ENCODE data around the gene PALMD.

Gene PALMD

DNA sequence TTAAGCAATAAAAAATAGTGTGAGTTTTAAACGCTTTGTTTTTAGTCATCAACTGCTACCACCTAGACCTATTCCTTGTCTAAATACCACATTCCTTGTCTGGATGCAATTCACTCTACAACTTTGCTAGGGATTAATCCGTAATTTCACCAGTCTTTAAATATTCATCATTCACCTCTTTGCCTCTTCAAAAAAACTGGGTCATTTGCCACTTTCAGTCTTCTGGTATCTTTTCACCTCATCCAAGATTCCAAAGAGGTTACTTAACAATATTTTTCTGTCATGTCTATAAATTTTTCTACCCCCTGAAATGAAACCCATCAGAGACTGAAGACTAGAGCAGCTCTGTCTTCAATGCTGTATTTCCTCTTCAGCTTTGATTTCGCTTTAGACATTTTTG lies 9.5 kb downstream of the PALMD start:
- Mint-ChIP-seq H3K9me3 (no peaks in the 10 kb centered on the region), H3K4me1 (no peaks in the 10 kb centered on the region), H3K4me3 (no peak overlapping the region), H3K36me3 (ENCODE audit: insufficient read depth) (no peaks in the 10 kb centered on the region), H3K27me3 (peaks cover 21% of the 10 kb centered on the region), H3K27ac (ENCODE audit: low read depth) (no peak overlapping the region)
- no peak for DNase-seq (ENCODE audit: low spot score in 2 of 2)
- ATAC-seq (replicated peaks; ENCODE audit: extremely low read depth, poor library complexity, severe bottlenecking) = no peak

- Mint-ChIP-seq H3K4me1 (no peaks in the 10 kb centered on the region), H3K36me3 (ENCODE audit: insufficient read depth) (no peaks in the 10 kb centered on the region), H3K9me3 (no peaks in the 10 kb centered on the region), H3K27me3 (peaks cover 18% of the 10 kb centered on the region), H3K4me3 (no peak overlapping the region), H3K27ac (ENCODE audit: low read depth) (no peak overlapping the region)
- DNase-seq (ENCODE audit: low spot score in 2 of 2) = no peak
- no peak for ATAC-seq (replicated peaks; ENCODE audit: extremely low read depth, poor library complexity, severe bottlenecking)
Observed at GRCh38 chr1:99656701-99657100, 10.8 kb downstream of the PALMD start.

DNA sequence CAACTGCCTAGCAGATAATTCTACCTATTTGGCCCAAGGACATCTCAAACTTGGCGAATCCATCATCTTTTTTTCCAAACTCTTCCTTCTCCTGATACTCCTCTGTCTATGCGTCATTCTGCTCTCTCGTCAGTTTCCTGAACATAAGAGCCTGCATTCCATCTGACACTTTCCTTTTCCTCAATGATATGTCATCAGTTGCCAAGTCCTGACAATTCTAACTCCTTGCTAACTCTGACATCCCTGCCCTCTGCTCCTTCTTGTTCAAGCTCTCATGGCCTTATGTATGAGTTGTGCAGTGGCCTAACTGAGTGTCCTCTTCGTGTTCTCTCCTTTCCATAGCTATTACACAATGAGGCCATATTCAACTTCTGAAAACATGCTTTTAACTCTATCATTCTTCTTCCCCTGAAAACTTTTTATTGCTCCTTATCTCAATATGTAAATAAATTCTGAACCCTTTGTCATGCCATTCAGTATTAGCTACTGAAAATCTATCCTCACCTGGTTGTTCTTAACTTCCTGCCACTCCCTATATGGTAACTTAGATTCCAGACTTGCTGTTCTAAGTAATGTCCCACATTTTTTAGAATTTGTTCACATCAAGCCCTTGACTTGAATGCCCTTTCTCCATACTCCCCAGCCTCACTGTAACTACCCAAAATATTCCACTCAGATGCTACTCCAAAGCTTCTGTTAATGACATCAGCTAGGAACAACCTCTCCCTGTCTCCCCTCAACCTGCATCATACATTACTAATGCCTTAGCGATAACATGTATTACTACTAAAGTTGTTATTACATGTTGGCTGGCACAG lies 11.5 kb downstream of the PALMD start:
- DNase-seq (ENCODE audit: low spot score in 2 of 2) = no peak

GRCh38 chr1:99658031-99658290 lies 12.0 kb downstream of the PALMD start:
- ATAC-seq (replicated peaks; ENCODE audit: extremely low read depth, poor library complexity, severe bottlenecking) = no peak
- DNase-seq (ENCODE audit: low spot score in 2 of 2) = no peak
- H3K9me3 Mint-ChIP-seq = no peaks in the 10 kb centered on the region
- H3K27me3 Mint-ChIP-seq = peaks cover 8% of the 10 kb centered on the region
- H3K36me3 Mint-ChIP-seq (ENCODE audit: insufficient read depth) = no peaks in the 10 kb centered on the region
- H3K27ac Mint-ChIP-seq (ENCODE audit: low read depth) = no peak overlapping the region
- H3K4me3 Mint-ChIP-seq = no peak overlapping the region
- no peaks in the 10 kb centered on the region for H3K4me1 Mint-ChIP-seq

More for the DNA sequence above, 11.5 kb downstream of the PALMD start:
- Mint-ChIP-seq H3K4me3 (no peak overlapping the region), H3K4me1 (no peaks in the 10 kb centered on the region), H3K9me3 (no peaks in the 10 kb centered on the region), H3K27ac (ENCODE audit: low read depth) (no peak overlapping the region), H3K27me3 (peaks cover 13% of the 10 kb centered on the region), H3K36me3 (ENCODE audit: insufficient read depth) (no peaks in the 10 kb centered on the region)
- ATAC-seq (replicated peaks; ENCODE audit: extremely low read depth, poor library complexity, severe bottlenecking) = no peak

GRCh38 chr1:99659755-99660210 lies 13.9 kb downstream of the PALMD start:
- no peak for DNase-seq (ENCODE audit: low spot score in 2 of 2)
- Mint-ChIP-seq H3K36me3 (ENCODE audit: insufficient read depth) (no peaks in the 10 kb centered on the region), H3K4me1 (no peaks in the 10 kb centered on the region), H3K4me3 (no peak overlapping the region), H3K9me3 (no peaks in the 10 kb centered on the region), H3K27ac (ENCODE audit: low read depth) (no peak overlapping the region), H3K27me3 (peaks cover 7% of the 10 kb centered on the region)
- no peak for ATAC-seq (replicated peaks; ENCODE audit: extremely low read depth, poor library complexity, severe bottlenecking)

- no peak for ATAC-seq (replicated peaks; ENCODE audit: extremely low read depth, poor library complexity, severe bottlenecking)
- DNase-seq (ENCODE audit: low spot score in 2 of 2) = no peak
- Mint-ChIP-seq H3K27me3 (peaks cover 7% of the 10 kb centered on the region), H3K36me3 (ENCODE audit: insufficient read depth) (no peaks in the 10 kb centered on the region), H3K27ac (ENCODE audit: low read depth) (no peak overlapping the region), H3K4me3 (no peak overlapping the region), H3K4me1 (no peaks in the 10 kb centered on the region), H3K9me3 (no peaks in the 10 kb centered on the region)
Observed at GRCh38 chr1:99660496-99660895, 14.6 kb downstream of the PALMD start.

DNA sequence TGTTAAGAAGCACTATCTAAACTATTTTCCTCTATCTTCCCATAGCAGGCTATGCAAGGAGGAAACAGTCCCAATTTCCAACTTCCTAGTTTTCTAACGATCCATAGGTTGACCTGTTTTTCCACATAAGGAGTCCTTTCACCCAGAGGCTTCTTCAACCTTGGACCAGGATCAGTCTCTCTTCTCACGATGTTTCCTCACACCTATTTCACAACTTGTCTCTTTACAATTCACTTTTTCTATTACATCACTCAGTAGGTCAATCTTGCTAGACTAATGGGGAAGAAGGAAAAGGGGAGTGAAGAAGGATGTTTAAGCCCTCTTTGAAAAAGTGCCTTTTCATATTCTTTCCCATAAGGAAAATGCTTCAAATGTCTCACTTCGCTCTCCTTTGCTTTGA lies 15.9 kb downstream of the PALMD start:
- no peak overlapping the region for H3K4me3 Mint-ChIP-seq
- DNase-seq (ENCODE audit: low spot score in 2 of 2) (no peak), ATAC-seq (replicated peaks; ENCODE audit: extremely low read depth, poor library complexity, severe bottlenecking) (no peak)
- H3K9me3 Mint-ChIP-seq = no peaks in the 10 kb centered on the region
- H3K27ac Mint-ChIP-seq (ENCODE audit: low read depth) = no peak overlapping the region
- peaks cover 7% of the 10 kb centered on the region for H3K27me3 Mint-ChIP-seq
- no peaks in the 10 kb centered on the region for H3K36me3 Mint-ChIP-seq (ENCODE audit: insufficient read depth)
- H3K4me1 Mint-ChIP-seq = no peaks in the 10 kb centered on the region

GRCh38 chr1:99662539-99663080 lies 16.7 kb downstream of the PALMD start:
- no peak for DNase-seq (ENCODE audit: low spot score in 2 of 2)
- Mint-ChIP-seq H3K36me3 (ENCODE audit: insufficient read depth) (no peaks in the 10 kb centered on the region), H3K4me3 (no peak overlapping the region), H3K9me3 (no peaks in the 10 kb centered on the region), H3K27ac (ENCODE audit: low read depth) (no peak overlapping the region), H3K4me1 (no peaks in the 10 kb centered on the region), H3K27me3 (peaks cover 14% of the 10 kb centered on the region)
- ATAC-seq (replicated peaks; ENCODE audit: extremely low read depth, poor library complexity, severe bottlenecking) = no peak

DNA sequence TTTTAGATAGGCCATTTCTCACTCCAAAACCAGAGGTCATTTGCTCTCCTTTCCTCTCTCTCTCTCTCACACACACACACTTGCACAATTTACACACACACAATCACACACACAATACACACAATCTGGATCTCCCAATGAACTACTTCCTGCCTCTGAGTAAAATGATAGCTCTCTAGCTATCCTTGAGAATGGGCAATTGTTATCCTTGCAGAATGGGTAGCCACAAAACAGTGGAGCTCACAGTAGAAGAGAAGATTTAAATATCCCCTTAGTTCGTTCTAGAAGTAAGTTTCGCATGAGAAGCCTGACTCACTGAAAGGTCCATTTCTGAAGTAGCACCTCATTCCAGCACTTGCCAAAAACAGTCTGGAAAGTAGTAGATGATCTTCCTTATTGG lies 17.6 kb downstream of the PALMD start:
- Mint-ChIP-seq H3K4me3 (no peak overlapping the region), H3K9me3 (no peaks in the 10 kb centered on the region), H3K27me3 (peaks cover 23% of the 10 kb centered on the region), H3K4me1 (no peaks in the 10 kb centered on the region), H3K36me3 (ENCODE audit: insufficient read depth) (no peaks in the 10 kb centered on the region), H3K27ac (ENCODE audit: low read depth) (no peak overlapping the region)
- DNase-seq (ENCODE audit: low spot score in 2 of 2) = no peak
- no peak for ATAC-seq (replicated peaks; ENCODE audit: extremely low read depth, poor library complexity, severe bottlenecking)

DNA sequence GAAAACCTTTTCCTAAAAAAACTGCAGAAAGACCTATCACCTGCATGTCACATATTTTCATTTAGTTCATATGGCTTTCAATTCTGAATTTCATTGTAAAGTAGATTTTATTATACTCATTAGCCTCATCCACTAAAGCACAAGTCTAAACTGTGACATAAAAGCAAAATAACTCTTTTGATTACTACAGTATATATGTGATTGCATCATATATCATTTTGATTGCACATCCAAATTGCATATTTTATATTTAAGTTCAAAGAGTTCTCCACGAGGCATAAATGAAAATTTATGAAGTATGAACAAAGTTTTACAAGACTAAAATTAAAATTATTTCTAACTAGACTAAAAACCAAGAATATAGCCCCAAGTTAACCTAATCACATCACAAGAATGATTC lies 19.3 kb downstream of the PALMD start:
- no peaks in the 10 kb centered on the region for H3K4me1 Mint-ChIP-seq
- H3K27ac Mint-ChIP-seq (ENCODE audit: low read depth) = no peak overlapping the region
- DNase-seq (ENCODE audit: low spot score in 2 of 2) (no peak), ATAC-seq (replicated peaks; ENCODE audit: extremely low read depth, poor library complexity, severe bottlenecking) (no peak)
- peaks cover 28% of the 10 kb centered on the region for H3K27me3 Mint-ChIP-seq
- H3K4me3 Mint-ChIP-seq = no peak overlapping the region
- H3K36me3 Mint-ChIP-seq (ENCODE audit: insufficient read depth) = no peaks in the 10 kb centered on the region
- no peaks in the 10 kb centered on the region for H3K9me3 Mint-ChIP-seq

- Mint-ChIP-seq H3K4me3 (no peak overlapping the region), H3K27ac (ENCODE audit: low read depth) (no peak overlapping the region), H3K4me1 (no peaks in the 10 kb centered on the region), H3K9me3 (no peaks in the 10 kb centered on the region), H3K27me3 (peaks cover 54% of the 10 kb centered on the region), H3K36me3 (ENCODE audit: insufficient read depth) (no peaks in the 10 kb centered on the region)
- no peak for ATAC-seq (replicated peaks; ENCODE audit: extremely low read depth, poor library complexity, severe bottlenecking)
- DNase-seq (ENCODE audit: low spot score in 2 of 2) = no peak
Observed at GRCh38 chr1:99669376-99669775, 23.5 kb downstream of the PALMD start.

GRCh38 chr1:99669821-99670220 lies 23.9 kb downstream of the PALMD start:
- Mint-ChIP-seq H3K36me3 (ENCODE audit: insufficient read depth) (no peaks in the 10 kb centered on the region), H3K27me3 (peaks cover 58% of the 10 kb centered on the region), H3K4me3 (no peak overlapping the region), H3K27ac (ENCODE audit: low read depth) (no peak overlapping the region), H3K9me3 (no peaks in the 10 kb centered on the region), H3K4me1 (no peaks in the 10 kb centered on the region)
- ATAC-seq (replicated peaks; ENCODE audit: extremely low read depth, poor library complexity, severe bottlenecking) (no peak), DNase-seq (ENCODE audit: low spot score in 2 of 2) (no peak)

DNA sequence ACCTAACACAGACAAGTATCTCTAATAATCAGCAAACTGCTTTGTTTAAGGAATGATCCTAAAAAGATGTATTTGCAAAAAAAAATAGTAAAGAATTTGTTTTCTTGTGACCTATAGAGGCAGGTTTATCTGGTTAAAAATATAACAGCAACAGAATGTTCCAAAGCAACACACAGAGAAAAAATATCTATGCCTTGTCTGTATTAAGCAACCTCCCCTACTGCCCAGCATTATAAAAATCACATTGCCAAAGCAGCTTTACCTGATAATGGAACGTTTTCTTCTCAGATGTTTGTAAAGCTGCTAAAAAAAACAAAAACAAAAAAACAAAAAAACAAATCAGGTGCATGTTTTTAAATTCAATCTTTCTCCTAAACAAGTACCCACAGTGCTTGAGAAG lies 24.7 kb downstream of the PALMD start:
- no peak overlapping the region for H3K27ac Mint-ChIP-seq (ENCODE audit: low read depth)
- no peaks in the 10 kb centered on the region for H3K36me3 Mint-ChIP-seq (ENCODE audit: insufficient read depth)
- H3K27me3 Mint-ChIP-seq = peaks cover 65% of the 10 kb centered on the region
- H3K9me3 Mint-ChIP-seq = no peaks in the 10 kb centered on the region
- H3K4me3 Mint-ChIP-seq = no peak overlapping the region
- ATAC-seq (replicated peaks; ENCODE audit: extremely low read depth, poor library complexity, severe bottlenecking) (no peak), DNase-seq (ENCODE audit: low spot score in 2 of 2) (no peak)
- no peaks in the 10 kb centered on the region for H3K4me1 Mint-ChIP-seq

Data from central memory CD8-positive, alpha-beta T cell (primary cell).